Neural crest cell (in vitro differentiated cells): ENCODE data around the gene NRSN2. TPM values are rescaled to one million over a fixed set of nuclear protein-coding genes. Genes with fewer than 3 reads are reported as not detected.

ENCODE experiments used
- DNase-seq: peaks from one replicate; pipeline ENCODE4 v3.0.0; 2021; ENCODE audit warnings: low read depth, mixed read lengths, low spot score
- H3K27ac Mint-ChIP-seq: one replicate; pipeline ENCODE4 v1.8.0; 2021; ENCODE audit warnings: mild to moderate bottlenecking, mixed read lengths; ENCODE audit not compliant: unreplicated experiment
- H3K27me3 Mint-ChIP-seq: 2 replicates; pipeline ENCODE4 v1.8.0; 2021; ENCODE audit warnings: low read depth, mild to moderate bottlenecking, mixed read lengths
- H3K36me3 Mint-ChIP-seq: 2 replicates; pipeline ENCODE4 v1.8.0; 2021; ENCODE audit warnings: low read depth, mild to moderate bottlenecking, mixed read lengths
- H3K4me1 Mint-ChIP-seq: 2 replicates; pipeline ENCODE4 v1.8.0; 2021; ENCODE audit warnings: mixed read lengths
- H3K4me3 Mint-ChIP-seq: one replicate; pipeline ENCODE4 v1.8.0; 2021; ENCODE audit warnings: mild to moderate bottlenecking, mixed read lengths
- H3K9me3 Mint-ChIP-seq: 2 replicates; pipeline ENCODE4 v1.8.0; 2021; ENCODE audit warnings: mixed read lengths
- CTCF ChIP-seq: fragments of 200-600 bp; sonication (generic); conservative IDR thresholded peaks from 2 replicates; pipeline ENCODE4 v1.5.0; 2021; ENCODE audit warnings: antibody characterized with exemption, mild to moderate bottlenecking
- total RNA-seq: library from RNA; stranded (reverse); gene quantifications from 2 replicates; pipeline ENCODE4 v1.2.1, GENCODE V29; 2021

Gene NRSN2
- total RNA-seq, 1 donor from 2014 or later = 42.0 TPM

GRCh38 chr20:301886-302848 lies 44.7 kb upstream of the NRSN2 start:
- no peaks in the 10 kb centered on the region for H3K27me3 Mint-ChIP-seq
- peaks cover 17% of the 10 kb centered on the region for H3K36me3 Mint-ChIP-seq
- peak overlapping the region; percentile 10 for H3K4me3 Mint-ChIP-seq
- no peaks in the 10 kb centered on the region for H3K9me3 Mint-ChIP-seq
- no peak for TF ChIP-seq CTCF
- peaks cover 45% of the 10 kb centered on the region for H3K4me1 Mint-ChIP-seq
- H3K27ac Mint-ChIP-seq = no peak overlapping the region
- DNase-seq = no peak

GRCh38 chr20:305745-306144 lies 41.2 kb upstream of the NRSN2 start:
- Mint-ChIP-seq H3K27me3 (no peaks in the 10 kb centered on the region), H3K9me3 (no peaks in the 10 kb centered on the region), H3K4me1 (peaks cover 48% of the 10 kb centered on the region), H3K4me3 (peak overlapping the region; percentile 39), H3K36me3 (peaks cover 7% of the 10 kb centered on the region), H3K27ac (peak overlapping the region; percentile 39)
- no peak for DNase-seq
- no peak for TF ChIP-seq CTCF

- peak overlapping the region; percentile 89 for H3K27ac Mint-ChIP-seq
- H3K36me3 Mint-ChIP-seq = peaks cover 2% of the 10 kb centered on the region
- peaks cover 44% of the 10 kb centered on the region for H3K4me1 Mint-ChIP-seq
- H3K4me3 Mint-ChIP-seq = peak overlapping the region; percentile 88
- no peaks in the 10 kb centered on the region for H3K9me3 Mint-ChIP-seq
- H3K27me3 Mint-ChIP-seq = no peaks in the 10 kb centered on the region
- TF ChIP-seq CTCF = no peak
- no peak for DNase-seq
These were observed 38.4 kb upstream of the NRSN2 start for GRCh38 chr20:308427-309038.

GRCh38 chr20:309306-309840 lies 37.5 kb upstream of the NRSN2 start:
- TF ChIP-seq CTCF = no peak
- H3K4me3 Mint-ChIP-seq = peak overlapping the region; percentile 88
- peaks cover 40% of the 10 kb centered on the region for H3K4me1 Mint-ChIP-seq
- no peaks in the 10 kb centered on the region for H3K27me3 Mint-ChIP-seq
- H3K9me3 Mint-ChIP-seq = no peaks in the 10 kb centered on the region
- no peak for DNase-seq
- peak overlapping the region; percentile 100 for H3K27ac Mint-ChIP-seq
- H3K36me3 Mint-ChIP-seq = no peaks in the 10 kb centered on the region

- Mint-ChIP-seq H3K27ac (peak overlapping the region; percentile 100), H3K27me3 (no peaks in the 10 kb centered on the region), H3K9me3 (no peaks in the 10 kb centered on the region), H3K36me3 (no peaks in the 10 kb centered on the region), H3K4me1 (peaks cover 40% of the 10 kb centered on the region), H3K4me3 (peak overlapping the region; percentile 88)
- TF ChIP-seq CTCF = no peak
- peak; percentile 98 for DNase-seq
These were observed 36.9 kb upstream of the NRSN2 start for GRCh38 chr20:309841-310644.
